Parathyroid adenoma (tissue), 2 donors: ENCODE data around the gene SAE1.

ENCODE experiments used
- H2AFZ ChIP-seq: fragments of 300-600 bp; sonication (generic); one replicate; pipeline ENCODE4 v1.7.0; 2017; ENCODE audit warnings: antibody characterized with exemption, mild to moderate bottlenecking
- H3K27ac ChIP-seq: fragments of 300-600 bp; sonication (generic); one replicate; pipeline ENCODE4 v1.7.0; 2017
- H3K27me3 ChIP-seq: fragments of 300-600 bp; sonication (generic); one replicate; pipeline ENCODE4 v1.7.0; 2017; ENCODE audit warnings: low read length; ENCODE audit not compliant: control insufficient read depth, insufficient read depth
- H3K36me3 ChIP-seq: fragments of 300-600 bp; sonication (generic); one replicate; pipeline ENCODE4 v1.7.0; 2017; ENCODE audit warnings: low read length; ENCODE audit not compliant: control insufficient read depth, insufficient read depth
- H3K4me1 ChIP-seq: fragments of 300-600 bp; sonication (generic); one replicate; pipeline ENCODE4 v1.7.0; 2017; ENCODE audit warnings: control low read depth
- H3K4me2 ChIP-seq: fragments of 300-600 bp; sonication (generic); one replicate; pipeline ENCODE4 v1.7.0; 2017; ENCODE audit warnings: low read length
- H3K4me3 ChIP-seq: fragments of 300-600 bp; sonication (generic); one replicate; pipeline ENCODE4 v1.7.0; 2017; ENCODE audit warnings: low read depth, low read length
- H3K79me2 ChIP-seq: fragments of 300-600 bp; sonication (generic); one replicate; pipeline ENCODE4 v1.7.0; 2017; ENCODE audit warnings: control low read depth
- H3K9ac ChIP-seq: fragments of 300-600 bp; sonication (generic); one replicate; pipeline ENCODE4 v1.7.0; 2017; ENCODE audit warnings: mild to moderate bottlenecking
- H3K9me3 ChIP-seq: fragments of 300-600 bp; sonication (generic); one replicate; pipeline ENCODE4 v1.7.0; 2017; ENCODE audit warnings: low read length; ENCODE audit not compliant: control insufficient read depth
- CTCF ChIP-seq: fragments of 300-600 bp; sonication (generic); IDR thresholded peaks from one replicate; pipeline ENCODE4 v1.7.0; 2017; ENCODE audit warnings: antibody characterized with exemption, mild to moderate bottlenecking
- donor health status: primary hyperparathyroidism.

The SAE1 gene

GRCh38 chr19:47153266-47153665 lies 22.6 kb downstream of the SAE1 start:
- H3K9me3 ChIP-seq, result no peaks in the 10 kb centered on the region
- no peak overlapping the region for H3K9ac ChIP-seq
- no peaks in the 10 kb centered on the region for H3K36me3 ChIP-seq
- peaks cover 5% of the 10 kb centered on the region for H3K79me2 ChIP-seq
- no peak for TF ChIP-seq CTCF
- no peak overlapping the region for H3K27ac ChIP-seq
- no peak overlapping the region for H2AFZ ChIP-seq
- H3K4me3 ChIP-seq, result no peak overlapping the region
- H3K27me3 ChIP-seq, result no peaks in the 10 kb centered on the region
- H3K4me2 ChIP-seq, result no peak overlapping the region
- peaks cover 8% of the 10 kb centered on the region for H3K4me1 ChIP-seq

GRCh38 chr19:47155148-47155547 lies 24.5 kb downstream of the SAE1 start:
- Histone ChIP-seq H3K27me3 (no peaks in the 10 kb centered on the region), H3K27ac (no peak overlapping the region), H2AFZ (no peak overlapping the region), H3K4me3 (no peak overlapping the region), H3K9ac (no peak overlapping the region), H3K4me1 (peaks cover 8% of the 10 kb centered on the region), H3K4me2 (no peak overlapping the region), H3K79me2 (peaks cover 2% of the 10 kb centered on the region), H3K9me3 (no peaks in the 10 kb centered on the region), H3K36me3 (no peaks in the 10 kb centered on the region)
- no peak for TF ChIP-seq CTCF

GRCh38 chr19:47156861-47157430 lies 26.3 kb downstream of the SAE1 start:
- no peak for TF ChIP-seq CTCF
- H3K4me1 ChIP-seq, result peaks cover 8% of the 10 kb centered on the region
- H3K27ac ChIP-seq, result no peak overlapping the region

GRCh38 chr19:47157431-47158321 lies 27.0 kb downstream of the SAE1 start:
- Histone ChIP-seq H3K27me3 (no peaks in the 10 kb centered on the region), H3K4me2 (peak overlapping the region; percentile 2), H3K36me3 (no peaks in the 10 kb centered on the region), H3K79me2 (no peaks in the 10 kb centered on the region), H3K4me1 (peaks cover under 1% of the 10 kb centered on the region), H3K9me3 (no peaks in the 10 kb centered on the region), H3K4me3 (no peak overlapping the region), H2AFZ (peak overlapping the region; percentile 25), H3K9ac (no peak overlapping the region), H3K27ac (peak overlapping the region; percentile 69)
- no peak for TF ChIP-seq CTCF

More at GRCh38 chr19:47156861-47157430, 26.3 kb downstream of the SAE1 start:
- H2AFZ ChIP-seq, result no peak overlapping the region
- H3K79me2 ChIP-seq, result no peaks in the 10 kb centered on the region
- H3K4me3 ChIP-seq, result no peak overlapping the region
- no peaks in the 10 kb centered on the region for H3K27me3 ChIP-seq
- no peaks in the 10 kb centered on the region for H3K36me3 ChIP-seq
- no peak overlapping the region for H3K4me2 ChIP-seq
- no peak overlapping the region for H3K9ac ChIP-seq
- H3K9me3 ChIP-seq, result no peaks in the 10 kb centered on the region
